Anterior cingulate cortex (tissue), 58 donors: ENCODE data around the gene FUCA2.

Experiments
- DNase-seq, 58 donors: peaks; one replicate each; lab custom pipeline; 2025; lab: John Stamatoyannopoulos, UW

Gene FUCA2, protein sequence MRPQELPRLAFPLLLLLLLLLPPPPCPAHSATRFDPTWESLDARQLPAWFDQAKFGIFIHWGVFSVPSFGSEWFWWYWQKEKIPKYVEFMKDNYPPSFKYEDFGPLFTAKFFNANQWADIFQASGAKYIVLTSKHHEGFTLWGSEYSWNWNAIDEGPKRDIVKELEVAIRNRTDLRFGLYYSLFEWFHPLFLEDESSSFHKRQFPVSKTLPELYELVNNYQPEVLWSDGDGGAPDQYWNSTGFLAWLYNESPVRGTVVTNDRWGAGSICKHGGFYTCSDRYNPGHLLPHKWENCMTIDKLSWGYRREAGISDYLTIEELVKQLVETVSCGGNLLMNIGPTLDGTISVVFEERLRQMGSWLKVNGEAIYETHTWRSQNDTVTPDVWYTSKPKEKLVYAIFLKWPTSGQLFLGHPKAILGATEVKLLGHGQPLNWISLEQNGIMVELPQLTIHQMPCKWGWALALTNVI

DNA sequence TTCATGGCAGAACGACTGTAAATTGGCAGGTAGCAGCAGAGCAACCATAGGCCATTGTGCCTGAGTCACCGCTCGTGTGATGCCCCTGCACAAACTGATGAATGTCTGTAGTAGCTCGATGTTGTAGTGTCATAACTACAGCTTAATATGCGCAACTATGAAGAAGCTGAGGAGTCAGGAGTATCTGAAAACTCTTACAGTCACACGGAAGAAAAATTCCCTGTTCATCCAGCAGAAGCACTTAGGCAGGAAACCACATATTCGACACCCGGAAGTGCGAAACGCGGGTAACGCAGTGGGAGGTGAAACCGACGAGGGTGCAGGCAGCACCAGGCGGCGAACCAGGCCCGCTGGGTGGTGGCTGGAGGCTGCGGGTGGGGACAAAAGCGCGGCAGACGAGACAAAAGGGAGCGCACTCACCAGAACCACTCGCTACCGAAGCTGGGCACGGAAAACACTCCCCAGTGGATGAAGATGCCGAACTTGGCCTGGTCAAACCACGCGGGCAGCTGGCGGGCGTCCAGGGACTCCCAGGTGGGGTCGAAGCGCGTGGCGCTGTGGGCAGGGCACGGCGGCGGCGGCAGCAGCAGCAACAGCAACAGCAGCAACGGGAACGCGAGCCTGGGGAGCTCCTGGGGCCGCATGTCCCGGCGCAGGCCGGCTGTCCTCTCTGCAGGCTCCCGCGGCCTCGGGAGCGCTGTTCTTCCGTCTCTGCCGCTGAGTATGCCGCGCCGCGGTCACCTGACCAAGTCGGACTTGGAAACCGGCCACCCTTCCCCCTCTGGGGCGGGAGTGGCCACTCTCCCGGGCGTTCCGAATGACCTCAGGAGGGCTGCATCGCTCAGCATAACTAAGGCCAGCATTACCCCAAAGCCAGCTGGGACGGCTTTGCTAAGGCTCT lies at the start of gene FUCA2:
Gene FUCA2 (minus strand): TSS at position 730 of the 901 bp plus-strand sequence. CDS start 86 bp downstream, at position 644.
- DNase-seq, result peak in 57 of 58 donors; percentile 20 to 93 (median 79)

DNA sequence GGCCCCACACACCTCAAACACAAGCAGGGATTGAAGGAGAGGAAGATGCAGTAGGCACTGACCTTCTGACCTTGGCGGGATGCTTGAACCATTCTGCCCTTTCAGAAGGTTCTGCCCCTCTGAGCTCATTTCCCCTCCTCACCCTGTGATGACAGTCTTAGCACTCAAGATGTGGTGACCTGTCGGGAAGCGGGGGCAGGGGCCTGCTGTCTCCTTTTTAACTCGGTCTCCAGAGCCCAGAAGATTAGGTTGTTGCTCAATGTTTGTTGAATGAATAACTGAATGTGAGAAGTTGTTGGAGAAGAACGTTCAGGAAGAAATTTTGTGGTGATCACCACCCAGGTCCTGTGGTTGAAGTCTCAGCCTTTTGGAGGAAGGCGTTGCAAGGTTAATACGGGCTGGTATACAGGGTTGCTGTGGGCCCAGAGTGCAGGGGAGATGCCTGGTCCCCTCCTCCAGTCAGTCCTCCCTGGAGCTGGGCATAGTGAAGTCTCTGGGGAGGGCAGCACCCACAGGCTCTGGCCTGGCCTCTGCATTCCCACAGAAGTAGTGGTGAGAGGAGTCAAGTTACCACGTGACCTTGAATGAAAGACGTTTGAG lies 49.7 kb upstream of the FUCA2 start:
- DNase-seq, result no peak

DNA sequence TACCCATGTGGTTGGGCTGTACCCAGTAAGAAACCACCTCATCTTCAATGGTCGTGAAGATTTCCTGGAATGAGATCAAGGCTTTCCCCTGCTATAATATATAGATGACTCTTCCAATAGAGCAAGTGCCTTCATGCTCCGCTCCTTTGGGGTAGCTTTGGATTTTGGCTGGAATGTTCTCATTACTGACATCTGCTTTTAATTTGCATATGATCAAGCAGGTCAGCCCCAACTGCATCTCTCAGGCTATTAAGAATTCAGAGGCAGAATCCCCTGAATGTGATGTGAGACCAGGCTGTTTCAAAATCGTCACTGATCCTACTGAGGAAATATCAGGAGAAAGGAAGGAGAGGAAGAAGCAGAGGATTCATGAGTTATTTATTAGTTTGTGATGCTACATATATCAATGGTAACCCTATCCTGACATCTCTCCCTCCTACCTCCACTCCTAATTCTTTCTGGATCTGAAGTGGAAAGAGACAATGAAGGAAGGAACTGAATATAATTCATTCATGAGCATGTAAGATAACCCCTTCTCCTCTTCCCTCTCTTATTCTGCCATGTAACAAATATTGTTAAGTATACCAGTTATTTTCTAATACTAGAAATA lies 47.6 kb upstream of the FUCA2 start:
- DNase-seq, result no peak

DNA sequence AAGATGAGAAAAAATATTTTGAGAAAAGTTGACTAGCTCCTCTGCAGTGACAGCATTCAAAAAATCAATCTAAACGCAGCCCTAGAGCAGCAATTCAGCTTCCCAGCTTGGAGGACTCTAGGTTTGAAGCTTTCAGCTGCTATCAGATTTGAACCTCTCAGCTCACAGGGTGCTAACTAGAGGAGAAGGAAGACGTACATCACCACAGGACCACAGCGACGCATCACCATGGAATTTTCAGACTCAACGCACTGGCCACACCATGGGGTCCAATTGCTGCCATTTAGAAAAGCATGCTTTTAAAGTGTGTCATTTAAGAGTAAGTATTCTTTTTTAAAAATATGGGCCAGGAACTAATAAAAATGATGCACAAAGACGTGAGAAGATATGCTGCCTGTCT lies 45.0 kb upstream of the FUCA2 start:
- no peak for DNase-seq

DNA sequence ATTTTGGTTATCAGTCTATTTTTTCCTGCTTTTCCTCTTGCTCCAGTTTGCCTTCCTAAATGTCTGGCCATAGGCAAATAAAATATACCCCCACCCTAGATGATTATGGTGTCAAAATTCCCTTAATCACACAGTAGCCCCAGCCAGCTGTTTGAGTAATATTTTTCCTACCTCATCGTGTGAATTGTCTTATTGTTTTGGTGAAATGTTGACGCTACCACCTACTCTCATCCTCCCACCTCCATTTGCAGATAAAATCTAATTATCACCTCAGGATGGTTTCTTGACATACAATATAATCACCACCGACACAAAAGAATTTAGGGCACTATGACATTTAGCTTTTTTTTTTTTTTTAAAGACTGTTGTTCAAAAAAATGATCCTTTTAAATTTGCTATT lies 44.1 kb upstream of the FUCA2 start:
- no peak for DNase-seq

DNA sequence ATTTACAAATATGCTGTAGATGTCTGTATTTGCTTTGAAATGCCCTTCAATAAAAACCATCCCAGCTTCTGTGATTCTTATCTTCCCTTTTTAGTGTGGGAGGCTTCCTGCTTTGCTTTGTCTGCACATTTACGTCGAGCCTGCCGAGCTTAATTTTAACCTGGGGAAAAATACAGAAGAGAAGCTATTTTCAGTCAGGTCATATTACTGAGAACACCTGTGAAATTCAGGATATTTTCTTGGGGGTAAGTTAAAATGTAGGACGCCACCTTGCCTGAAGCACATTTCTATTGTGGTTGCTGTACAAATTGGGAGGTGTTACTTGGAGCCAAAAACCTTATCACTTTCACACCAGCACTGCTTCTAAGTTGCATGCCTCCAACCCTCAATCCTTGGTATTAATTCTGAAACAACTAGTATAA lies 43.6 kb upstream of the FUCA2 start:
- DNase-seq, result no peak

DNA sequence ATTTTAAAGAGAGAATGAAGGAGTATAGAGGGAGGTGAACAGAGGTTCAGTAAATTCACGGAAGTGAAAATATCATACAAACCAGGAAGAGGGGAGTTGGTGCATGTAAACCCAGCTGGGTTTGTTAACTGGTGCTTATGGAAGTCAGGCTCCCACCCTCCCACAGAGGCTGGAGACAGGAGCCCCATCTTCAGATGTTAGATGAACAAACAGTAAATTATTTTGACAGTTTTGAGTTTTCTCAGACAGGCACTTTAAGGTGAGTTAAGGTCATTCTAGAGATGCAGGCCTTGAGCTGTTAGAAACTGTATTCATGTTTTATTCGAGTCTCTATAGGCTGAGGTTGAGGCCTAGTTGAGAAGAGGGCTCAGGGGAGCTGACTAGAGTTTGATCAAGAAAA lies 41.8 kb upstream of the FUCA2 start:
- DNase-seq, result no peak

DNA sequence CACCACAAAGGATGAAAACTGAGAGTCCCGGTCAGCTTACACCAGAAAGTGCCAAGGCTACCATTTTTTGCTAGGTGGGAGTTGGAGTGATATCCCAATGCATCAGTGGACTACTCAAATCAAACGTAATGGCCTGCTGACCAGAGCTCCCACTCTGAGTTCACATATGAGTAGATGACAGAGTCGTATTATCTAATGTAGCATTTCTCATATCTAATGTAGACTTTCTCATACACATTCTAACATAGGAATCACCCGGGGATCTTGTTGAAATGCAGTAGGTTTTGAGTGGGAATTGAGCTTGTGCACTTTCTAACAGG lies 38.4 kb upstream of the FUCA2 start:
- DNase-seq, result no peak

DNA sequence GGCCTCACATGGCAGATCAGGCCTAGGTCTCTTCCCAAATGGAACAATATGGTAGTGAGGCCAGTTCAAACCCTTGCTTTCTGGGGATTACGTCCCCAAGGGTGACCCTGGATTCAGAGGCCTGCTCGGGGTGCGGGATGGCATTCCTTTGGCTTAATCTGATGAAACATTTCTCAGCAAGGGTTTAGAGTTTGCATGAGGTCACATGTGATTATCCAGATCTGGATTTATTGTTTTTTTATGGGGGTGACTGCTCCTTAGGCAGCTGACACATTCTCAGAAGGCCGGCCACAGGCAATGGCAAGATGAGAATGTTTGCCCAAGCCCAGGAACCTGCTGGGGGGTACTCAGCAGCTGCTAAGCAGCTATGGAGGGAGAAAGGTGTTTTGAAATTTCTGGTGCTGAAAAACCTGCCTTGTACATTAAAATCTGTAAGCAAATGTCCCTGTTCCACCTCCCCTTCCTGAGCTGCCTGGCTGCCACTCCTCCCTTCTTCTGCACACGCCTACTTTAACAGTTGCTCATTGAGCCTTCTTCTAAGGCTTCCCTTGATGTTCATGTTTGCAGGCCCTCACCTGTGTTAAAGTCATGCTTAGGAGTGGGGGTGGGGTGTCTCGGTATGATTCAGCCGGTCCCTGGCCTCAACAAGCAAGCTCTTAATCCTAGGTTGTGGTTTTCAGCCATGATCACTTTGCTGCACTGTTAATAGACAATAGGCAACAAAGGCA lies 37.9 kb upstream of the FUCA2 start:
- no peak for DNase-seq

DNA sequence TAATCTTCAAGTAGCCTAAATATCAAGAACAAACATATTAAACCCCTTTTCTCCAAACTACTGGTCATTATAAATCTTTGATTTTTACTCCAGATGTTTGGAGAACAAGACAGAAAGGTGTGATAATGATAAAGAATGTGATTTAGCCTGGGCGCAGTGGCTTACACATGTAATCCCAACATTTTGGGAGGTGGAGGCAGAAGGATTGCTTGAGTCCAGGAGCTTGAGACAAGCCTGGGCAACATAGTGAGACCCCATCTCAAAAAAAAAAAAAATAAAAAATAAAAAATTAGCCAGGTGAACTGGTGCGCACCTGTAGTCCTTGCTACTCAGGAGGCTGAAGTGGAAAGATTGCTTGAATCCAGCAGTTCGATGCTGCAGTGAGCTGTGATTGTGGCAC lies 35.1 kb upstream of the FUCA2 start:
- DNase-seq, result no peak

DNA sequence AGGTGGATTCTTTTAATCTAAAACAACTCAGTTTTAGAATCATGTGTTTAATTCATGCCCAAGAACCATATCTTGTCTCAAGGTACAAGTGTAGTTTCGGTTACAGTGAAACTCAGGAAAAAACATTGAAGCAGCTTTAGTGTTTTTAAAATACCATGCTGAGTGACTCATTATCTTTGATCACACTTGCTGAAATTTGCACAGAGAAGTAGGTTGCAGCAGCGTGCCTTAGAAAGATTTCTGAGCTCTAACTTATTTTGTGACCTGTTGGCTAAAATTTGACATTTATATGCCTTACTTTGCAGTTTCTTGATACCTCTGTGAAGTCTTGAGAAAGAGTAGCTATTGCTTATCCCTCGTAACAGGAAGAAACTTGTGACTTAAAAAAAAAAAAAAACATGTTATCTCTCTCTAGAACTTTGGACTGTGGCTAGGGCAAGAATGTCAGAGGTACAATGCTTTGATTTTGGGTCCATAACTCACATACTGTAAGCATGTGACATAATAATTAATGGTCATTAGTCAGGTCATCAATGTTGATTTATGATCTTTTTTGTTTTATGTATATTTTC lies 34.5 kb upstream of the FUCA2 start:
- no peak for DNase-seq

DNA sequence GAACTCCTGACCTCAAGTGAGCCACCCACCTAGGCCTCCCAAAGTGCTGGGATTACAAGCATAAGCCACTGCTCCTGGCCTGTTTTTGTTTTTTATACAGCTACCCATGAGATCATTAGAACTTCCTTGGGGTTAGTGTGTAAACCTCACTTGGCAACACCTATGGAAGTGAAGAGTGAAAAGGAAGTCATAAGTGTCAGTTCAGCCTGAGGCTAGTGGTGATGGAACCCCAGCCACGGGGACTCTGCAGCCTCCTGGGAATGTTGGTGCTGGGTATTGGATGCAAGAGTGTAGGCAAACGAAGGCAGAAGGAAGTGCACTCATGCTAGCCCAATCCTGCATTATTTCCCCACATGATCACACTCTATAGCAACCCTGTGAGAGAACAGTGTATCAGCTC lies 33.6 kb upstream of the FUCA2 start:
- no peak for DNase-seq

DNA sequence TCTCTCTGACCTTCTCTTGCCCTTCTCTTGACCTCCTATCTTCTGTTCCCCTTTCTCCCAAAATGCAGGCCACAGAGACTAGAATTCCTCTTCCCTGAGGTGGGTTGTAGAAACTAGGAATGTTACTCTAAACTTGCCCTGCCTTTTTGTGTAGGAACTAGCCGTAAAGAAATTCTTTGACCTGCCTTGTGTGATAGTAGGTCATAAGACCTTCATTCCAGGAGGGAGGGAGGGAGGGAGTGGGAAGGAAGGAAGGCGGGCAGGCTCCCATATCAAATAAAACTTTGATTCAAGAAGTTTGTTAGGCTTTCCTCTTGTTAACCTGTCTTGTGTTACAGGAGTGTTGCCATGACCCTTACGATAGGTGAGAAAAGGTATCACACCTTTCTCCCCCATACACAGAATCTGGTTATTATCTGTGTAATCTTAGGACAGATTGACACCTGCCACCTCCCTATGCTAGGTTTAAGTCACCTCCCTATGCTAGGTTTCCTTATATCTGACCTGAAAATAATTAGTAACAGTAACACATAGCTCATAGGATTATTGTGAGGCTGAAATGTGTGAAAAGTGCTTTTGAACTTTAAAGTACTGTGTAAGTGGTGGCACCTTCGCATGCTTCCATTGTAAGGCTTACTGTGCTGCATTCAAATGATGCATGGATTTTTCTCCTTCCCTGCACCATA lies 32.6 kb upstream of the FUCA2 start:
- DNase-seq, result no peak

DNA sequence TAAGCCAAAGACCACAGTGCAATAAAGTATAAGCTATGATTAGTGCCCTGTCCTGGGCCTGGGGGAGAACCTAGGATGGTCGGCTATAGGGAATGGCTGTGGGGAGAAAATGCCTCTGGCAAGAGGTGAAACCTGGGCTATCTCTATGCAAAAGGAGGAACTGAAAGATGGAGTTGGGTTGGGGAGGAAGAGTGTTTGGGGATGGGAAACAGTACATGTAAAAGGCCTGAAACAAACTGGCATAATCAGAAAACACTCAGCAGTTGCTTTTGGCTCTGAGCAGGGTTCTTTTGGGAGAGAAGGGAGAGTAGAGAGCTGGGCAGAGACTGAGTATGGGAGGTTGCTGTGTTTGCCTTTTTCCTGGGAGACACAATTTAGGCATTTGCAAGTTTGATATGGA lies 31.9 kb upstream of the FUCA2 start:
- DNase-seq, result no peak

DNA sequence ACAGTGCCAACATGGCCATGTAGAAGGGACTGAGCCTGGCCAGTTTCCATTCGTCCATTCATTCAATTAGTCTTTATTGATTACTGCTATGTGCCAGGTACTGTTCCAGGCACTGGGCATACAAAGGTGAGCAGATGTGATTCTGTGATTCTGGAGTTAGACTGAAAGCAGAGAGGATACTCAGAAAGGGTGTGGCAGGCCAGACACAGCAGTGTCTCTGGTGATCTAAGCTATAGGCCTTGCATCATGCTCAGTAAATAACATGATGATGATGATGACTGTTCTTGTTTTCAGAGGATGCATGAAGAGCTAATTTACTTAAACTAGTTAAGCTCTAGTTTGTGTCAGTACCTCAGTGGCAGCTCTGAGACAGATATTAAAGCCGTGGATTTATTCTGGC lies 31.4 kb upstream of the FUCA2 start:
- no peak for DNase-seq

DNA sequence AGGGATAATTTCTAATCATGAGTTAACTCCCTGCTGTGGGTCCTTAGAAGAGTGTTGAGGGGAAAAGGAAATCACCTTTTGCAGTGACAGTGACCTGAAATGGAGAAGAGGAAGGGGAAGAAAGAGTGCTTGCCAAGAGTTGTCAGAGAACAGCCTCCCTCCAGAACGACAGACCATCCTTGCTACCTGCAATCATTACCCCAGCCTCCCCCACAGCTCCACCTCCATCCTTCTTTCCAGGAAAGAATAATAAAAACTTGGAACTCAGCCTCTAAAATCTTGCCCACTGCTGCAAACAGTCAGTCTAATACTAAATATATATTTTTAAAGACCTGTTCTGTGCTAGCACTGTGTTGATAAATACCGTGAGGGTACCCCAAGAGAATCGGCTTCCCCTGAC lies 28.7 kb upstream of the FUCA2 start:
- DNase-seq, result no peak

DNA sequence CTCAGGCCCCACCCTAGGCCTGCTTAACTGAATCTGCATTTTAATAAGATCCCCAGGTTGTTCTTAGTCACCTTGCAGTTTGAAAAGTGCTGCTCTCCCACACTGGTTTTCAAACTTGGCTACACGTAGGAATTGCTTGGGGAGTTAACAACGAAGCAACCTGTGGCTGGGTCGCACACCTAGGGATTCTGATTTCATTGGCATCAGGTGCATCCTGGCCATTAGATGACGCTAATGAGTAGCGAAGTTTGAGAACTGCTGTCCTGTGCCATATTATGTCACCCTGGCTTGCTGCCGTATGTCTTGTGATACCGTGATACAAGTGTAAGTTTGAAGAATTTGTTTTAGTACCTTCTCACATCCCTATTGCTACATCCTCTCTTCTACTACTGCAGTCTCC lies 28.2 kb upstream of the FUCA2 start:
- no peak for DNase-seq

DNA sequence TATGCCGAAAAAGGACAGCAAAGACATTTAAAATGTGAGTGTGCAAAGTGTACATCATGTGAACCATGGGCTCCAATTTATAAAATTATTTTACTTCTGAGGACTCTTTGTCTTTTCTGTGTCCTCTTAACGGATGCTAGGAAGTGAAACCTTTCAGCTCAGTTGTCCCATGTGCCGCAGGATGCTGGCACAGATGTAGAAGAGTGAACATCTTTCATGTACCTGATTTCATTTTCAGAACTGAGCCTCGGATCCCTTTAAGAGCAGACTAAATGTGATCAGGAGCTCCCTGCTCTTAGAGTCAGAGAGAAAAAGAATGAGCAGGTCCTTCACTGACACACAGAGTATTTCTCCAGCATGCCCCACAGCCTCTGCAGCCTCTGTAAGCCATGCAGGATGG lies 27.6 kb upstream of the FUCA2 start:
- DNase-seq, result no peak

DNA sequence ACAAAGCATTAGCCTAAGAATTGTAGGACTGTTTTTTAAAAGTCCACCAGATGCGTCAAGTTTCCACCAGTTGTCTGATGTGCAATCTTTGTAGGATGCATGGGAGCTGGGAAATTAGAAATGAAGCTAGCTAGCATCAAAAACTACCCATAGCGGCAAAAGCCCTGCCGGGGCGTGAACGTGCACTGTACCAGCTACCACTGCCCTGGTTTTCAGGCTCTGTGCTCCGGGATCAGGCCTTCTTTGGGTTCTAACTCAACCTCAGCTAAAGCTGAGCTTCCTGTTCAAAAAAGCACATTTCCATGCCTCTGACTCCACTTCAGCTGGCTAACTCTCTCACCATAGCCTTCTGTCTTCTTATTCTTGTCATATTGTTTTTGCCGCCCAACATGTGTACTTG lies 26.9 kb upstream of the FUCA2 start:
- DNase-seq, result no peak
